ENCODE results near the gene CIDEB. TPM values are rescaled to one million over a fixed set of nuclear protein-coding genes. Genes with fewer than 3 reads are reported as not detected.

Gene CIDEB
- polyA plus RNA-seq, 3 donors, result 24.7 to 32.3 (median 28.3) TPM

GRCh38 chr14:24258119-24258518 is 49.7 kb downstream of the CIDEB start:
- DNase-seq, result no peak

DNA sequence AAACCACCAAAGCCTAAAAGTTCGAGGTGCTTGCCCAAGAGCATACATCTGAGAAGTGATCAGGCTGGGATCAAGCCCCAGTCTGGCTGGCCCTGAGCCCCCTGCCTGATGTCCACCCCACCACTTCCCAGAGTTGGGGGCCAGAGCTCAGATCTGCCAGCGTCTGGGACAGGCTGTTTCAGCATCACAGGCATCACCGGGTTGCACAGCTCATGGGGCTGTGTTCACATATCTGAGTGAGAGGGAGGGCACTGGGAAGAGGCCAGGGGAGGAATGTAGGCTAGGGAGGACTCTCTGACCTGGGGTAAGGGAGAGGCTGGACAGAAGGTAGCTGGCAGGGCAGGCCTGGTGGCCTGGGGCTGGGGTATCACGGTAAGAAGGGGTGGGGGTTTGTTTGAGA is 50.8 kb downstream of the CIDEB start:
- DNase-seq, result no peak

GRCh38 chr14:24255931-24256711 is 51.7 kb downstream of the CIDEB start:
- no peak for DNase-seq

- DNase-seq, result no peak
These were observed 52.3 kb downstream of the CIDEB start for GRCh38 chr14:24255438-24255837.

Other genes starting within 250 kb of the CIDEB start
- under 1 TPM in 1 of 3 donors, not detected in 2; 0.24 TPM for gene CPNE6, start 236.4 kb downstream of the CIDEB start, polyA plus RNA-seq (ENCODE audit: insufficient read length in 3 of 3)
- gene PCK2, start 213.7 kb downstream of the CIDEB start, polyA plus RNA-seq (ENCODE audit: insufficient read length in 3 of 3), result 10 to 100 TPM; 37.7 to 41.7 (median 40.0) TPM
- gene DCAF11, start 193.2 kb downstream of the CIDEB start, polyA plus RNA-seq (ENCODE audit: insufficient read length in 3 of 3), result 10 to 100 TPM; 82.2 to 96.2 (median 92.8) TPM
- 1 to 10 TPM; 2.7 to 3.2 (median 2.9) TPM for gene NRL, start 193.0 kb downstream of the CIDEB start, polyA plus RNA-seq (ENCODE audit: insufficient read length in 3 of 3)
- gene FITM1, start 177.3 kb downstream of the CIDEB start, polyA plus RNA-seq (ENCODE audit: insufficient read length in 3 of 3), result 1 to 10 TPM; 1.1 to 2.3 (median 1.5) TPM
- 100 to 1,000 TPM; 175 to 216 (median 196) TPM for gene PSME1, start 171.8 kb downstream of the CIDEB start, polyA plus RNA-seq (ENCODE audit: insufficient read length in 3 of 3)
- gene EMC9, start 166.4 kb downstream of the CIDEB start, polyA plus RNA-seq (ENCODE audit: insufficient read length in 3 of 3), result 10 to 100 TPM; 19.8 to 29.7 (median 21.1) TPM
- 100 to 1,000 TPM; 145 to 164 (median 151) TPM for gene PSME2, start 161.4 kb downstream of the CIDEB start, polyA plus RNA-seq (ENCODE audit: insufficient read length in 3 of 3)
- gene RNF31, start 160.5 kb downstream of the CIDEB start, polyA plus RNA-seq (ENCODE audit: insufficient read length in 3 of 3), result 10 to 100 TPM; 46.4 to 70.4 (median 53.4) TPM
- gene IRF9, start 146.7 kb downstream of the CIDEB start, polyA plus RNA-seq (ENCODE audit: insufficient read length in 3 of 3), result 10 to 100 TPM; 56.8 to 68.9 (median 57.2) TPM
- 10 to 100 TPM; 71.4 to 85.6 (median 80.8) TPM for gene REC8, start 135.9 kb downstream of the CIDEB start, polyA plus RNA-seq (ENCODE audit: insufficient read length in 3 of 3)
- 10 to 100 TPM; 39.6 to 48.5 (median 42.8) TPM for gene IPO4, start 119.2 kb downstream of the CIDEB start, polyA plus RNA-seq (ENCODE audit: insufficient read length in 3 of 3)
- 10 to 100 TPM; 45.2 to 55.8 (median 46.7) TPM for gene TM9SF1, start 112.5 kb downstream of the CIDEB start, polyA plus RNA-seq (ENCODE audit: insufficient read length in 3 of 3)
- 10 to 100 TPM in 2 of 3 donors, 1 to 10 TPM in 1; 3.9 to 17.9 (median 14.1) TPM for gene TSSK4, start 102.3 kb downstream of the CIDEB start, polyA plus RNA-seq (ENCODE audit: insufficient read length in 3 of 3)
- gene CHMP4A, start 94.5 kb downstream of the CIDEB start, polyA plus RNA-seq (ENCODE audit: insufficient read length in 3 of 3), result 10 to 100 TPM; 50.6 to 70.2 (median 58.2) TPM
- 10 to 100 TPM; 13.0 to 20.1 (median 15.3) TPM for gene MDP1, start 91.9 kb downstream of the CIDEB start, polyA plus RNA-seq (ENCODE audit: insufficient read length in 3 of 3)
- 100 to 1,000 TPM; 197 to 260 (median 254) TPM for gene NEDD8, start 75.6 kb downstream of the CIDEB start, polyA plus RNA-seq (ENCODE audit: insufficient read length in 3 of 3)
- gene GMPR2, start 75.0 kb downstream of the CIDEB start, polyA plus RNA-seq (ENCODE audit: insufficient read length in 3 of 3), result 100 to 1,000 TPM; 120 to 132 (median 123) TPM
- 10 to 100 TPM; 59.4 to 62.5 (median 60.9) TPM for gene TINF2, start 65.4 kb downstream of the CIDEB start, polyA plus RNA-seq (ENCODE audit: insufficient read length in 3 of 3)
- 1 to 10 TPM; 1.5 to 4.2 (median 2.5) TPM for gene TGM1, start 44.8 kb downstream of the CIDEB start, polyA plus RNA-seq (ENCODE audit: insufficient read length in 3 of 3)
- 10 to 100 TPM; 24.2 to 25.5 (median 25.0) TPM for gene RABGGTA, start 36.4 kb downstream of the CIDEB start, polyA plus RNA-seq (ENCODE audit: insufficient read length in 3 of 3)
- gene DHRS1, start 8.2 kb downstream of the CIDEB start, polyA plus RNA-seq (ENCODE audit: insufficient read length in 3 of 3), result 10 to 100 TPM; 41.6 to 68.7 (median 43.4) TPM
- 10 to 100 TPM; 28.0 to 29.7 (median 28.7) TPM for gene NOP9, start 8.1 kb downstream of the CIDEB start, polyA plus RNA-seq (ENCODE audit: insufficient read length in 3 of 3)
- gene LTB4R2, start 2.2 kb upstream of the CIDEB start, polyA plus RNA-seq (ENCODE audit: insufficient read length in 3 of 3), result 1 to 10 TPM; 3.2 to 5.3 (median 4.4) TPM
- gene LTB4R, start 3.5 kb upstream of the CIDEB start, polyA plus RNA-seq (ENCODE audit: insufficient read length in 3 of 3), result 1 to 10 TPM; 5.0 to 7.2 (median 5.7) TPM
- gene ADCY4, start 27.1 kb upstream of the CIDEB start, polyA plus RNA-seq (ENCODE audit: insufficient read length in 3 of 3), result 10 to 100 TPM; 19.3 to 22.6 (median 20.8) TPM
- 1 to 10 TPM; 3.3 to 4.1 (median 3.8) TPM for gene RIPK3, start 32.0 kb upstream of the CIDEB start, polyA plus RNA-seq (ENCODE audit: insufficient read length in 3 of 3)
- 10 to 100 TPM; 60.1 to 84.6 (median 72.6) TPM for gene NFATC4, start 60.2 kb upstream of the CIDEB start, polyA plus RNA-seq (ENCODE audit: insufficient read length in 3 of 3)
- gene NYNRIN, start 91.0 kb upstream of the CIDEB start, polyA plus RNA-seq (ENCODE audit: insufficient read length in 3 of 3), result 10 to 100 TPM; 44.1 to 58.4 (median 56.4) TPM
- gene CBLN3, start 121.7 kb upstream of the CIDEB start, polyA plus RNA-seq (ENCODE audit: insufficient read length in 3 of 3), result 1 to 10 TPM; 2.4 to 4.2 (median 3.1) TPM
- gene KHNYN, start 122.0 kb upstream of the CIDEB start, polyA plus RNA-seq (ENCODE audit: insufficient read length in 3 of 3), result 10 to 100 TPM; 43.7 to 55.8 (median 53.3) TPM
- 10 to 100 TPM; 69.5 to 78.3 (median 76.8) TPM for gene SDR39U1, start 134.8 kb upstream of the CIDEB start, polyA plus RNA-seq (ENCODE audit: insufficient read length in 3 of 3)
- gene CMA1, start 200.3 kb upstream of the CIDEB start, polyA plus RNA-seq (ENCODE audit: insufficient read length in 3 of 3), result under 1 TPM in 1 of 3 donors, not detected in 2; 0.56 TPM

Data from renal pelvis (tissue), 4 donors.